ENCODE results near the gene PUS10. TPM values are rescaled to one million over a fixed set of nuclear protein-coding genes. Genes with fewer than 3 reads are reported as not detected.

The PUS10 gene
- total and polyA plus RNA-seq, 2 of the 13 experiments (the other 11 are each of a cell fraction or from before 2014, with no cell fraction given) = 41.4 to 44.3 TPM

GRCh38 chr2:61017003-61017555 is 976 bp downstream of the PUS10 start (continued):
- TF ChIP-seq DMTF1 (CRISPR knock-in tag; IDR thresholded peaks at IDR 0.05) = 0 out of 2 replicates have a peak, but pooled peaks have one; percentile 47
- TF ChIP-seq NFE2L2 (IDR thresholded peaks at IDR 0.05; ENCODE audit: low read length) = no peak
- 0 out of 2 replicates have a peak, but pooled peaks have one; percentile 23 for TF ChIP-seq ZBTB40 (IDR thresholded peaks at IDR 0.05)
- TF ChIP-seq ZBTB40 (CRISPR knock-in tag; IDR thresholded peaks at IDR 0.05) = peak; percentile 18; the same call in 1 of the 2 replicates
- peak; percentile 50 for TF ChIP-seq SKI (IDR thresholded peaks at IDR 0.05; ENCODE audit: partially characterized antibody)
- TF ChIP-seq HOMEZ (CRISPR knock-in tag; IDR thresholded peaks at IDR 0.05; ENCODE audit: low read depth) = 0 out of 2 replicates have a peak, but pooled peaks have one; percentile 14
- TF ChIP-seq IRF2 (CRISPR knock-in tag; IDR thresholded peaks at IDR 0.05) = peak; percentile 38
- TF ChIP-seq ZHX2 (IDR thresholded peaks at IDR 0.05; ENCODE audit: low read depth) = no peak; the same call in 1 of the 2 replicates
- no peak for TF ChIP-seq ZHX2 (CRISPR knock-in tag; IDR thresholded peaks at IDR 0.05; ENCODE audit: borderline replicate concordance)

All from HepG2 (cell line).